Neural progenitor cell (in vitro differentiated cells): Measurements from ENCODE around the gene SYCN.

Source experiments
- CTCF ChIP-seq: fragments of 200-600 bp; sonication (generic); IDR thresholded peaks from 2 replicates; pipeline ENCODE4 v1.5.1; 2017; ENCODE audit warnings: antibody characterized with exemption, mild to moderate bottlenecking
- EZH2 ChIP-seq: fragments of 200-600 bp; sonication (generic); IDR thresholded peaks from 2 replicates; pipeline ENCODE4 v1.6.1; 2017; ENCODE audit warnings: antibody characterized with exemption, mild to moderate bottlenecking, moderate library complexity
- EZH2phosphoT487 ChIP-seq: fragments of 200-600 bp; sonication (generic); IDR thresholded peaks from 2 replicates; pipeline ENCODE4 v1.6.1; 2017; ENCODE audit warnings: antibody characterized with exemption

GRCh38 chr19:39223703-39224279, 19.7 kb upstream of the SYCN start:
- no peak for TF ChIP-seq CTCF
- TF ChIP-seq EZH2: no peak
- TF ChIP-seq EZH2phosphoT487: no peak
